Neural cell (in vitro differentiated cells): ENCODE measurements around the gene KCTD3.

Source experiments
- CTCF ChIP-seq: fragments of 450-650 bp; IDR thresholded peaks from 2 replicates; pipeline ENCODE4 v1.5.1; 2014; ENCODE audit warnings: antibody characterized with exemption, mild to moderate bottlenecking, moderate library complexity; ENCODE audit not compliant: poor library complexity, severe bottlenecking
- EP300 ChIP-seq: fragments of 450-650 bp; conservative IDR thresholded peaks from 2 replicates; pipeline ENCODE4 v1.6.1; 2014; ENCODE audit warnings: antibody characterized with exemption, mild to moderate bottlenecking, moderate library complexity; ENCODE audit not compliant: poor library complexity, severe bottlenecking
- EZH2 ChIP-seq: fragments of 200-600, 300-800 bp; shearing (Covaris generic), sonication (generic); IDR thresholded peaks from 2 replicates; pipeline ENCODE4 v1.6.1; 2014; ENCODE audit warnings: antibody characterized with exemption, low read length, borderline replicate concordance, mild to moderate bottlenecking; ENCODE audit not compliant: insufficient read depth, poor library complexity, severe bottlenecking
- MXI1 ChIP-seq: fragments of 450-650 bp; conservative IDR thresholded peaks from 2 replicates; pipeline ENCODE4 v1.6.1; 2014; ENCODE audit warnings: antibody characterized with exemption, mild to moderate bottlenecking; ENCODE audit not compliant: poor library complexity, severe bottlenecking
- POLR2AphosphoS5 ChIP-seq: IDR thresholded peaks from 2 replicates; pipeline ENCODE4 v1.6.1; 2012
- REST ChIP-seq: IDR thresholded peaks from 2 replicates; pipeline ENCODE4 v1.6.1; 2012; ENCODE audit warnings: borderline replicate concordance
- SMC3 ChIP-seq: fragments of 450-650 bp; conservative IDR thresholded peaks from 2 replicates; pipeline ENCODE4 v1.6.1; 2014; ENCODE audit warnings: antibody characterized with exemption, mild to moderate bottlenecking, moderate library complexity; ENCODE audit not compliant: poor library complexity
- TAF1 ChIP-seq: IDR thresholded peaks from 2 replicates; pipeline ENCODE4 v1.6.1; 2012; ENCODE audit warnings: low read depth

GRCh38 chr1:215637041-215637573 is 70.0 kb downstream of the KCTD3 start:
- TF ChIP-seq EZH2 (no peak), CTCF (no peak), POLR2AphosphoS5 (no peak), TAF1 (no peak), MXI1 (no peak), REST (no peak), SMC3 (no peak), EP300 (no peak)
